ENCODE measurements around the gene CHD2. TPM values are rescaled to one million over a fixed set of nuclear protein-coding genes. Genes with fewer than 3 reads are reported as not detected.

CHD2 gene
- total and polyA plus RNA-seq, 4 donors = 39.4 to 547 (median 76.3) TPM

DNA sequence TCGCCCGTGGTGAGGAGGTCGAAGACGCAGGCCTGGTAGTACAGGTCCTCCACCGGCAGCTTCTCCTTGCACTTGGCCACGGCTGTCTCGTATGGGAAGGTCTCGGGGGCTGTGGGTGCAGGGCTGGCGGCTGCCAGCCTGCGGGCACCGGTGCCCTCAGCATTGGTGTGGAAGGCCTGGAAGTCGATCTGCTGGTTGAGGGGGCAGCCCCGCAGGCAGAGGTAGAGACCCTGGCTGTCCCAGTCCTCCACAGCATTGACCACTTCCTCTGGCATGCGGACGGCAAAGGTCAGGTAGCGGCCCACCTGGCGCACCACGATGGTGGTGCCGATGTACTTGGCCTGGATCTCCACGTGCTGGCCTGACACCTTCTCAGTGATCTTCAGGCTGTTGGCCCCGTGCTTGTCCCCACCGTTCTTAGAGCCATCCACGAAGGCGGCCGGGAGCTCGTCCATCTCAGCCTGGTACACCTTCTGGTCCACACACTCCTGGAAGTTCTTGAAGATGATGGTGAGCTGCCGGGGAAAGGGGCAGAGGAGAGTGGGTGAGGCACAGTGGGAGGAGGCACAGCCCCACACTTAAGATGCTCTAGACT lies 145.2 kb downstream of the CHD2 start:
- ATAC-seq (ENCODE audit: insufficient read depth, low FRiP score) = no peak
- no peak overlapping the region for H3K9ac ChIP-seq (ENCODE audit: insufficient read depth in 1 of 2, low read length in 2 of 2)
- TF ChIP-seq, protein P1, sequence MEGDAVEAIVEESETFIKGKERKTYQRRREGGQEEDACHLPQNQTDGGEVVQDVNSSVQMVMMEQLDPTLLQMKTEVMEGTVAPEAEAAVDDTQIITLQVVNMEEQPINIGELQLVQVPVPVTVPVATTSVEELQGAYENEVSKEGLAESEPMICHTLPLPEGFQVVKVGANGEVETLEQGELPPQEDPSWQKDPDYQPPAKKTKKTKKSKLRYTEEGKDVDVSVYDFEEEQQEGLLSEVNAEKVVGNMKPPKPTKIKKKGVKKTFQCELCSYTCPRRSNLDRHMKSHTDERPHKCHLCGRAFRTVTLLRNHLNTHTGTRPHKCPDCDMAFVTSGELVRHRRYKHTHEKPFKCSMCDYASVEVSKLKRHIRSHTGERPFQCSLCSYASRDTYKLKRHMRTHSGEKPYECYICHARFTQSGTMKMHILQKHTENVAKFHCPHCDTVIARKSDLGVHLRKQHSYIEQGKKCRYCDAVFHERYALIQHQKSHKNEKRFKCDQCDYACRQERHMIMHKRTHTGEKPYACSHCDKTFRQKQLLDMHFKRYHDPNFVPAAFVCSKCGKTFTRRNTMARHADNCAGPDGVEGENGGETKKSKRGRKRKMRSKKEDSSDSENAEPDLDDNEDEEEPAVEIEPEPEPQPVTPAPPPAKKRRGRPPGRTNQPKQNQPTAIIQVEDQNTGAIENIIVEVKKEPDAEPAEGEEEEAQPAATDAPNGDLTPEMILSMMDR (IDR thresholded peaks at IDR 0.05; ENCODE audit: control extremely low read depth, extremely low read depth) = no peak
- WGBS, 2 donors = 95% methylated on average over 27 of the region's 27 CpGs
- H3K36me3 ChIP-seq (ENCODE audit: control insufficient read depth in 4 of 4, insufficient read depth in 4 of 4, low read length in 4 of 4) = peaks cover 0 to 34% (median 3%) of the 10 kb centered on the region in 4 donors
- no peaks in the 10 kb centered on the region for H3K27me3 ChIP-seq (ENCODE audit: control insufficient read depth in 3 of 3, insufficient read depth in 3 of 3, low read length in 2 of 3)
- H3K27ac ChIP-seq (ENCODE audit: low read depth in 1 of 2, low read length in 1 of 2) = no peak overlapping the region
- DNase-seq = no peak
- H3K4me1 ChIP-seq (ENCODE audit: control insufficient read depth in 5 of 5, insufficient read depth in 5 of 5, low read length in 5 of 5) = peaks cover 0 to 5% (median 3%) of the 10 kb centered on the region in 5 donors
- H3K4me3 ChIP-seq = no peak overlapping the region
- H3K9me3 ChIP-seq (ENCODE audit: control insufficient read depth in 4 of 4, insufficient read depth in 3 of 4, low read length in 3 of 4) = peaks cover 0 to 6% (median 0%) of the 10 kb centered on the region in 4 donors

DNA sequence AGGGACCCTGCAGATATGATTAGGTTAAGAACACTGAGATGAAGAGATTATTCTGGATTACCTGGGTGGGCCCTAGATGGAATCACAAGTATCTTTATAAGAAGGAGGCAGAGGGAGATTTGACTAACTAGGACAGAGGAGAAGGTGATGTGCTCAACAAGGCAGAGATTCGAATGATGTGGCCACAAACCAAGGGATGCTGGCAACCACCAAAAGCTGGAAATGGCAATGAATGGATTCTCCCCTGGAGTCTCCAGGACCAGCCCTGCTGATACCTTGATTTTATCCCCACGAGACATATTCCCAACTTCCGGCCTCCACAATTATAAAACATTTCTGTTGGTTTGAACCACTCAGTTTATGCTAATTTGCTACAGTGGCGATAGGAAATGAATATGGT lies 146.0 kb downstream of the CHD2 start:
- Histone ChIP-seq H3K27me3 (ENCODE audit: control insufficient read depth in 3 of 3, insufficient read depth in 3 of 3, low read length in 2 of 3) (no peaks in the 10 kb centered on the region), H3K27ac (ENCODE audit: low read depth in 1 of 2, low read length in 1 of 2) (no peak overlapping the region), H3K36me3 (ENCODE audit: control insufficient read depth in 4 of 4, insufficient read depth in 4 of 4, low read length in 4 of 4) (peaks cover 0 to 34% (median 3%) of the 10 kb centered on the region in 4 donors), H3K4me1 (ENCODE audit: control insufficient read depth in 5 of 5, insufficient read depth in 5 of 5, low read length in 5 of 5) (peaks cover 0 to 9% (median 4%) of the 10 kb centered on the region in 5 donors), H3K9me3 (ENCODE audit: control insufficient read depth in 4 of 4, insufficient read depth in 3 of 4, low read length in 3 of 4) (peaks cover 0 to 6% (median 0%) of the 10 kb centered on the region in 4 donors), H3K9ac (ENCODE audit: insufficient read depth in 1 of 2, low read length in 2 of 2) (no peak overlapping the region), H3K4me3 (no peak overlapping the region)
- TF ChIP-seq, protein P1 (IDR thresholded peaks at IDR 0.05; ENCODE audit: control extremely low read depth, extremely low read depth) = no peak
- no peak for ATAC-seq (ENCODE audit: insufficient read depth, low FRiP score)
- 86 to 91% methylated on average over 4 of the region's 4 CpGs for WGBS, 2 donors
- DNase-seq = no peak

DNA sequence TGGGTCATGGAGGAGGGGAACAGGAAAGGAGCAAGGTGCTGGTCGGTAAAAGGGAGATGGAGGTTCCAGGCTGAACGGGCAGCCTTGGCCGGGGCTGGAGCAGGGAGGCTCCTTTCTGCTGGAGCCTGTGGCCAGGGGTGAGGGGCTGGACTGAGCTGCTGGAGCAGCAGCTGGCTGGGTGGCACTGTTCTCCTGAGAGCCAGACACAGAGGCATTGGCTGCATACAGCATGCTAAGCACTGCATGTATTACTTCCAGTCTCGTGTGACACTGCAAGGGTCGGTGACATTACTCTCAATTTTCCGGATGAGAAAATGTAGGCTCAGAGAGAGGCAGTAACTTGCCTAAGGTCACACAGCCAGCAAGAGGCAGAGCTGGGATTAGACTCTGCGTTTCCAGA lies 146.6 kb downstream of the CHD2 start:
- Histone ChIP-seq H3K4me1 (ENCODE audit: control insufficient read depth in 5 of 5, insufficient read depth in 5 of 5, low read length in 5 of 5) (peaks cover 0 to 9% (median 4%) of the 10 kb centered on the region in 5 donors), H3K4me3 (no peak overlapping the region), H3K9ac (ENCODE audit: insufficient read depth in 1 of 2, low read length in 2 of 2) (no peak overlapping the region), H3K27ac (ENCODE audit: low read depth in 1 of 2, low read length in 1 of 2) (no peak overlapping the region), H3K36me3 (ENCODE audit: control insufficient read depth in 4 of 4, insufficient read depth in 4 of 4, low read length in 4 of 4) (peaks cover 0 to 34% (median 3%) of the 10 kb centered on the region in 4 donors), H3K9me3 (ENCODE audit: control insufficient read depth in 4 of 4, insufficient read depth in 3 of 4, low read length in 3 of 4) (peaks cover 0 to 6% (median 0%) of the 10 kb centered on the region in 4 donors), H3K27me3 (ENCODE audit: control insufficient read depth in 3 of 3, insufficient read depth in 3 of 3, low read length in 2 of 3) (no peaks in the 10 kb centered on the region)
- 63 to 75% methylated on average over 7 of the region's 7 CpGs for whole genome bisulfite sequencing, 2 donors
- DNase-seq (no peak), ATAC-seq (ENCODE audit: insufficient read depth, low FRiP score) (no peak)
- TF ChIP-seq, protein P1 (IDR thresholded peaks at IDR 0.05; ENCODE audit: control extremely low read depth, extremely low read depth) = no peak
